ENCODE results near the gene CHD9NB. TPM values are rescaled to one million over a fixed set of nuclear protein-coding genes. Genes with fewer than 3 reads are reported as not detected.

Gene CHD9NB
- total RNA-seq, 1 experiment from 2014 or later: 0.64 TPM

- TF ChIP-seq TCF7L2 (IDR thresholded peaks at IDR 0.05; ENCODE audit: low read depth, low read length) (no peak), SIN3A (IDR thresholded peaks at IDR 0.05; ENCODE audit: borderline replicate concordance, insufficient read depth, low read depth, low read length) (no peak), CTCF (IDR thresholded peaks at IDR 0.05) (no peak), REST (IDR thresholded peaks at IDR 0.05; ENCODE audit: insufficient read depth in 1 of 2, low read depth in 2 of 2, low read length in 1 of 2) (no peak), POLR2AphosphoS5 (IDR thresholded peaks at IDR 0.05; ENCODE audit: low read depth, low read length) (no peak)
- ChIA-PET POLR2A (no interaction called here), CTCF (no interaction called here)
- intact Hi-C loops (cut with micrococcal nuclease; ENCODE audit: unreplicated experiment) (no loop called here), in situ Hi-C loops (cut with HindIII; ENCODE audit: low pct_unique_long_range_greater_than_20kb, low sequenced_read_pairs) (no loop called here)
- Histone ChIP-seq H3K36me3 (ENCODE audit: control insufficient read depth, insufficient read depth, low read length) (no peaks in the 10 kb centered on the region), H3K27ac (ENCODE audit: low read length) (no peak overlapping the region), H3K27me3 (ENCODE audit: control insufficient read depth, insufficient read depth, low read length) (no peaks in the 10 kb centered on the region), H3K4me1 (ENCODE audit: control insufficient read depth, insufficient read depth, low read length) (no peaks in the 10 kb centered on the region), H3K9me3 (ENCODE audit: control insufficient read depth, insufficient read depth, low read depth, low read length) (no peaks in the 10 kb centered on the region), H3K4me3 (ENCODE audit: low read depth in 2 of 2, low read length in 2 of 2) (no peak overlapping the region)
- ATAC-seq: no peak
- no peak for DNase-seq (ENCODE audit: low read depth, low spot score)
- no TSS peak for BruUV-seq (replicated peaks)
Measured at GRCh38 chr16:53043428-53043831, 9.3 kb downstream of the CHD9NB start.

GRCh38 chr16:53042235-53042701 is 10.4 kb downstream of the CHD9NB start:
- ATAC-seq: no peak
- Histone ChIP-seq H3K27ac (ENCODE audit: low read length) (no peak overlapping the region), H3K27me3 (ENCODE audit: control insufficient read depth, insufficient read depth, low read length) (no peaks in the 10 kb centered on the region), H3K4me1 (ENCODE audit: control insufficient read depth, insufficient read depth, low read length) (no peaks in the 10 kb centered on the region), H3K36me3 (ENCODE audit: control insufficient read depth, insufficient read depth, low read length) (no peaks in the 10 kb centered on the region), H3K9me3 (ENCODE audit: control insufficient read depth, insufficient read depth, low read depth, low read length) (no peaks in the 10 kb centered on the region), H3K4me3 (ENCODE audit: low read depth in 2 of 2, low read length in 2 of 2) (no peak overlapping the region)
- in situ Hi-C loops (cut with HindIII; ENCODE audit: low pct_unique_long_range_greater_than_20kb, low sequenced_read_pairs) (no loop called here), intact Hi-C loops (cut with micrococcal nuclease; ENCODE audit: unreplicated experiment) (no loop called here)
- POLR2A ChIA-PET: no interaction called here
- CTCF ChIA-PET: no interaction called here
- no TSS peak for BruUV-seq (replicated peaks)
- no peak for TF ChIP-seq POLR2AphosphoS5 (IDR thresholded peaks at IDR 0.05; ENCODE audit: low read depth, low read length)
- no peak for TF ChIP-seq CTCF (IDR thresholded peaks at IDR 0.05)
- TF ChIP-seq SIN3A (IDR thresholded peaks at IDR 0.05; ENCODE audit: borderline replicate concordance, insufficient read depth, low read depth, low read length): no peak
- TF ChIP-seq REST (IDR thresholded peaks at IDR 0.05; ENCODE audit: insufficient read depth in 1 of 2, low read depth in 2 of 2, low read length in 1 of 2): no peak
- TF ChIP-seq TCF7L2 (IDR thresholded peaks at IDR 0.05; ENCODE audit: low read depth, low read length): no peak
- no peak for DNase-seq (ENCODE audit: low read depth, low spot score)
